HepG2 (cell line): ENCODE data around the gene AKR1C2. TPM values are rescaled to one million over a fixed set of nuclear protein-coding genes. Genes with fewer than 3 reads are reported as not detected.

Experiments
- ATAC-seq: fragments of 200-7000 bp; cut with Tn5 transposase; 3 replicates; pipeline ENCODE4 v1.9.1; 2020; ENCODE audit warnings: mild to moderate bottlenecking, moderate library complexity
- BruUV-seq: library from RNA; stranded (reverse); fragments of 400-500 nt; replicated peaks from 2 replicates; lab custom pipeline; 2021; lab: Mats Ljungman, UMichigan
- CTCF ChIA-PET: fragments of 300-600 bp; formaldehyde crosslinking; extraction: SDS; loops from one replicate; lab custom pipeline; 2021; ENCODE audit warnings: low total read pairs, inconsistent platforms, low intra/inter-chr PET ratio; lab: Yijun Ruan, JAX
- POLR2A ChIA-PET: fragments of 350-600 bp; sonication (Branson Sonifier 250); formaldehyde crosslinking; loops from one replicate; lab custom pipeline; 2020; ENCODE audit warnings: antibody characterized with exemption, inconsistent platforms; lab: Yijun Ruan, JAX
- DNase-seq: peaks from one replicate; pipeline ENCODE4 v3.0.0-alpha.2; 2015; ENCODE audit warnings: low spot score
- FAIRE-seq: peaks from 3 replicates; lab custom pipeline; 2011; peaks lifted over from hg19 to GRCh38; lab: Jason Lieb, UNC
- H2AFZ ChIP-seq: one replicate; pipeline ENCODE4 v1.6.1; 2011; ENCODE audit warnings: low read length, inconsistent platforms
- H3K27ac ChIP-seq: fragments of 300-600 bp; 3 replicates; pipeline ENCODE4 v1.8.0; 2011; ENCODE audit warnings: mixed run types, mild to moderate bottlenecking, mixed read lengths, low read length, inconsistent platforms; ENCODE audit not compliant: insufficient read depth; ENCODE audit errors: extremely low read length
- H3K27me3 ChIP-seq, 2 experiments: fragments of 200-600 bp in 1 of 2; 2 replicates in 1 of 2; 3 replicates in 1 of 2; pipeline versions ENCODE4 v1.6.0 to v1.8.0; 2011; ENCODE audit warnings: low read length in 2 of 2, mild to moderate bottlenecking in 2 of 2, moderate library complexity in 2 of 2, inconsistent platforms in 1 of 2; ENCODE audit not compliant: insufficient read depth in 2 of 2, control insufficient read depth in 1 of 2
- H3K36me3 ChIP-seq, 2 experiments: fragments of 200-600 bp in 1 of 2; replicated peaks in 1 of 2; 2 replicates in 1 of 2; 3 replicates in 1 of 2; pipeline versions ENCODE4 v1.5.1 to v1.8.0; 2011; ENCODE audit warnings: low read length in 2 of 2, inconsistent platforms in 1 of 2; ENCODE audit not compliant: insufficient read depth in 2 of 2, control insufficient read depth in 1 of 2
- H3K4me1 ChIP-seq: 2 replicates; pipeline ENCODE4 v1.5.1; 2012; ENCODE audit warnings: low read length, inconsistent platforms; ENCODE audit not compliant: insufficient read depth
- H3K4me2 ChIP-seq: 2 replicates; pipeline ENCODE4 v1.6.0; 2011; ENCODE audit warnings: low read depth, low read length, inconsistent platforms
- H3K4me3 ChIP-seq, 3 experiments: fragments of 200-600 bp in 1 of 3; sonication (generic), shearing (Covaris generic) in 1 of 3; replicated peaks in 1 of 3; 2 replicates each; pipeline ENCODE4 v1.5.1; 2011 to 2016; ENCODE audit warnings: low read length in 3 of 3, inconsistent platforms in 2 of 3, low read depth in 2 of 3, mild to moderate bottlenecking in 2 of 3, control low read depth in 1 of 3, mixed read lengths in 1 of 3; ENCODE audit not compliant: insufficient read depth in 1 of 3
- H3K79me2 ChIP-seq: one replicate; pipeline ENCODE4 v1.6.1; 2011; ENCODE audit warnings: low read length, inconsistent platforms; ENCODE audit not compliant: insufficient read depth
- H3K9ac ChIP-seq: 2 replicates; pipeline ENCODE4 v1.6.0; 2011; ENCODE audit warnings: mild to moderate bottlenecking, low read depth, low read length, inconsistent platforms; ENCODE audit not compliant: insufficient read depth
- H3K9me3 ChIP-seq: 2 replicates; pipeline ENCODE4 v1.5.1; 2012; ENCODE audit warnings: mild to moderate bottlenecking, low read length
- H4K20me1 ChIP-seq: 2 replicates; pipeline ENCODE4 v1.6.0; 2011; ENCODE audit warnings: inconsistent platforms, mild to moderate bottlenecking, low read length, moderate library complexity; ENCODE audit not compliant: insufficient read depth
- BCL6 ChIP-seq: IDR thresholded peaks from 2 replicates; pipeline ENCODE4 v1.6.1; 2016; ENCODE audit warnings: missing genetic modification reagents, missing compliant biosample characterization
- CBX5 ChIP-seq: sonication (generic); formaldehyde crosslinking; IDR thresholded peaks from 2 replicates; pipeline ENCODE4 v1.4.0; 2020; ENCODE audit warnings: missing genetic modification reagents, borderline replicate concordance
- FOSL1 ChIP-seq: sonication (generic); formaldehyde crosslinking; IDR thresholded peaks from 2 replicates; pipeline ENCODE4 v1.9.0; 2021; ENCODE audit warnings: missing genetic modification reagents, borderline replicate concordance
- FOXO1 ChIP-seq: sonication (generic); formaldehyde crosslinking; IDR thresholded peaks from 2 replicates; pipeline ENCODE4 v1.4.0; 2020; ENCODE audit warnings: missing genetic modification reagents
- NFATC3 ChIP-seq: sonication (generic); formaldehyde crosslinking; IDR thresholded peaks from 2 replicates; pipeline ENCODE4 v1.5.1; 2020; ENCODE audit warnings: mild to moderate bottlenecking, missing genetic modification reagents
- PCBP1 ChIP-seq: fragments of 200-400 bp; formaldehyde crosslinking; IDR thresholded peaks from 2 replicates; pipeline ENCODE4 v1.6.1; 2017; ENCODE audit warnings: mild to moderate bottlenecking, low read depth, low read length, borderline replicate concordance
- RELA ChIP-seq: sonication (generic); formaldehyde crosslinking; IDR thresholded peaks from 2 replicates; pipeline ENCODE4 v1.4.0; 2020; ENCODE audit warnings: missing genetic modification reagents
- SAFB2 ChIP-seq: sonication (generic); formaldehyde crosslinking; IDR thresholded peaks from 2 replicates; pipeline ENCODE4 v1.5.1; 2020; ENCODE audit warnings: missing genetic modification reagents, low read depth, mild to moderate bottlenecking, borderline replicate concordance
- TEAD3 ChIP-seq: optimal IDR thresholded peaks from 2 replicates; pipeline ENCODE3; 2016; ENCODE audit warnings: borderline replicate concordance
- ZNF331 ChIP-seq: sonication (generic); formaldehyde crosslinking; IDR thresholded peaks from 2 replicates; pipeline ENCODE4 v1.4.0; 2020; ENCODE audit warnings: missing genetic modification reagents
- ZNF678 ChIP-seq: sonication (generic); formaldehyde crosslinking; IDR thresholded peaks from 2 replicates; pipeline ENCODE4 v1.4.0; 2020; ENCODE audit warnings: mild to moderate bottlenecking, missing genetic modification reagents
- WGBS: methylation state at CpG from one replicate; pipeline ENCODE4 v1.1.6; 2017; ENCODE audit warnings: low lambda C conversion rate; 5-methylcytosine and 5-hydroxymethylcytosine counted together
- in situ Hi-C: cut with HindIII; loops from 2 replicates; pipeline ENCODE4 v1.10.0; 2017; ENCODE audit warnings: low pct_unique_long_range_greater_than_20kb; ENCODE audit not compliant: extremely low pct_ligation_motif_present
- intact Hi-C: fragments of 100-400 bp; cut with micrococcal nuclease; formaldehyde crosslinking; loops from one replicate; pipeline ENCODE4 v1.10.0; 2022; ENCODE audit not compliant: unreplicated experiment
- polyA plus RNA-seq, 8 experiments: library from polyadenylated mRNA; depleted of rRNA in 3 of 8; stranded (reverse) in 7 of 8; unstranded in 1 of 8; fragments of >200 nt; fragmentation: Illumina TruSeq in 4 of 8; extraction: Trizol in 4 of 8; gene quantifications; 2 replicates each; pipeline versions ENCODE4 v1.2.1 to v1.2.3, GENCODE V29; 2011 to 2016; ENCODE audit warnings: low read depth in 4 of 8, missing spikeins in 1 of 8, mixed read lengths in 1 of 8; ENCODE audit not compliant: insufficient read depth in 1 of 8
- total RNA-seq, 5 experiments: library from RNA; depleted of rRNA; stranded (reverse); fragments of >200 nt; fragmentation: Illumina TruSeq; extraction: Trizol; gene quantifications; 2 replicates each; pipeline ENCODE4 v1.2.3, GENCODE V29; 2016; ENCODE audit warnings: low read depth in 1 of 5
- TF ChIP-seq, protein P1 (sequence below): sonication (generic); formaldehyde crosslinking; IDR thresholded peaks from 2 replicates; pipeline ENCODE4 v1.5.0; 2020; ENCODE audit warnings: missing genetic modification reagents
- TF ChIP-seq, protein P2 (sequence below): sonication (generic); formaldehyde crosslinking; IDR thresholded peaks from 2 replicates; pipeline ENCODE4 v1.5.0; 2020; ENCODE audit warnings: mild to moderate bottlenecking, missing genetic modification reagents, borderline replicate concordance
- TF ChIP-seq, protein P3 (sequence below): sonication (generic); formaldehyde crosslinking; IDR thresholded peaks from 2 replicates; pipeline ENCODE4 v1.4.0; 2020; ENCODE audit warnings: mild to moderate bottlenecking, missing genetic modification reagents
- TF ChIP-seq, protein P4 (sequence below): sonication (generic); formaldehyde crosslinking; IDR thresholded peaks from 2 replicates; pipeline ENCODE4 v1.4.0; 2020; ENCODE audit warnings: mild to moderate bottlenecking, missing genetic modification reagents

The AKR1C2 gene
- total and polyA plus RNA-seq, 2 of the 13 experiments (the other 11 are each of a cell fraction or from before 2014, with no cell fraction given), result 140 to 900 TPM

DNA sequence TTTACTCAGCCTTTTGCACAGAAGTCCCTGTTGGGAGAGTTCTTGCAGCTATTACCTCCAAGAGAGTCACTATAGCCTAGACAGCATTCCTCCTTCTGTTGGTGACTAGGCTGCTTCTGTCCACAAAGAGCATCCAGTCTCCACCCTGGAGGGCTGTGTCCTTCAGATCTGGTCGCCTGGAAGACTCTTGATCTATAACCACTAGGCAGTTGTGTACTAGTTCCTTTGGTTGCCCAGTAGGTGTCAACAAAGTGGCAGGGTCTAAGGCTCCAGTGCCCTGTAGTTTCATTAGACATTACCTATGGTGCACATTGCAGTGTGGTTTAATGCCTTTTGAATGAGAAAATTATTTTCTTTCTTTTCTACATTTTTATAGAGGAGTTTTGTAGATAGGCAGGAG lies 11.3 kb upstream of the AKR1C2 start:
- POLR2A ChIA-PET, result no interaction called here
- FAIRE-seq (no peak), ATAC-seq (peak; percentile 75), DNase-seq (peak; percentile 29)
- Histone ChIP-seq H3K27ac (no peak overlapping the region), H4K20me1 (no peaks in the 10 kb centered on the region), H3K4me3 (no peak overlapping the region), H3K36me3 (no peaks in the 10 kb centered on the region), H3K9me3 (no peaks in the 10 kb centered on the region), H3K4me2 (no peak overlapping the region), H3K27me3 (no peaks in the 10 kb centered on the region), H2AFZ (no peak overlapping the region), H3K4me1 (peaks cover 52% of the 10 kb centered on the region), H3K79me2 (no peaks in the 10 kb centered on the region), H3K9ac (no peak overlapping the region)
- CTCF ChIA-PET, result interaction anchor here (0.7 to 0.9 kb wide), 2 partner anchors 80 to 369 kb away, joined by 4 read pairs; partner anchors contain the start of gene AKR1C3
- no TSS peak for BruUV-seq
- intact Hi-C loops (loop anchor here (5.0 to 10.0 kb wide), 2 partner anchors 77 to 270 kb away; partner anchors contain the start of gene AKR1C3), in situ Hi-C loops (no loop called here)
- WGBS, result 83% methylated on average over 1 of the region's 1 CpG
- TF ChIP-seq PCBP1 (no peak), FOXO1 (CRISPR knock-in tag) (no peak), FOSL1 (CRISPR knock-in tag) (no peak), ZNF331 (CRISPR knock-in tag) (no peak), TEAD3 (CRISPR knock-in tag) (no peak), NFATC3 (CRISPR knock-in tag) (no peak), RELA (CRISPR knock-in tag) (no peak), BCL6 (no peak), ZNF678 (CRISPR knock-in tag) (no peak), SAFB2 (no peak), CBX5 (CRISPR knock-in tag) (no peak)
- TF ChIP-seq, protein P1, sequence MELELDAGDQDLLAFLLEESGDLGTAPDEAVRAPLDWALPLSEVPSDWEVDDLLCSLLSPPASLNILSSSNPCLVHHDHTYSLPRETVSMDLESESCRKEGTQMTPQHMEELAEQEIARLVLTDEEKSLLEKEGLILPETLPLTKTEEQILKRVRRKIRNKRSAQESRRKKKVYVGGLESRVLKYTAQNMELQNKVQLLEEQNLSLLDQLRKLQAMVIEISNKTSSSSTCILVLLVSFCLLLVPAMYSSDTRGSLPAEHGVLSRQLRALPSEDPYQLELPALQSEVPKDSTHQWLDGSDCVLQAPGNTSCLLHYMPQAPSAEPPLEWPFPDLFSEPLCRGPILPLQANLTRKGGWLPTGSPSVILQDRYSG (CRISPR knock-in tag), result no peak
- TF ChIP-seq, protein P2, sequence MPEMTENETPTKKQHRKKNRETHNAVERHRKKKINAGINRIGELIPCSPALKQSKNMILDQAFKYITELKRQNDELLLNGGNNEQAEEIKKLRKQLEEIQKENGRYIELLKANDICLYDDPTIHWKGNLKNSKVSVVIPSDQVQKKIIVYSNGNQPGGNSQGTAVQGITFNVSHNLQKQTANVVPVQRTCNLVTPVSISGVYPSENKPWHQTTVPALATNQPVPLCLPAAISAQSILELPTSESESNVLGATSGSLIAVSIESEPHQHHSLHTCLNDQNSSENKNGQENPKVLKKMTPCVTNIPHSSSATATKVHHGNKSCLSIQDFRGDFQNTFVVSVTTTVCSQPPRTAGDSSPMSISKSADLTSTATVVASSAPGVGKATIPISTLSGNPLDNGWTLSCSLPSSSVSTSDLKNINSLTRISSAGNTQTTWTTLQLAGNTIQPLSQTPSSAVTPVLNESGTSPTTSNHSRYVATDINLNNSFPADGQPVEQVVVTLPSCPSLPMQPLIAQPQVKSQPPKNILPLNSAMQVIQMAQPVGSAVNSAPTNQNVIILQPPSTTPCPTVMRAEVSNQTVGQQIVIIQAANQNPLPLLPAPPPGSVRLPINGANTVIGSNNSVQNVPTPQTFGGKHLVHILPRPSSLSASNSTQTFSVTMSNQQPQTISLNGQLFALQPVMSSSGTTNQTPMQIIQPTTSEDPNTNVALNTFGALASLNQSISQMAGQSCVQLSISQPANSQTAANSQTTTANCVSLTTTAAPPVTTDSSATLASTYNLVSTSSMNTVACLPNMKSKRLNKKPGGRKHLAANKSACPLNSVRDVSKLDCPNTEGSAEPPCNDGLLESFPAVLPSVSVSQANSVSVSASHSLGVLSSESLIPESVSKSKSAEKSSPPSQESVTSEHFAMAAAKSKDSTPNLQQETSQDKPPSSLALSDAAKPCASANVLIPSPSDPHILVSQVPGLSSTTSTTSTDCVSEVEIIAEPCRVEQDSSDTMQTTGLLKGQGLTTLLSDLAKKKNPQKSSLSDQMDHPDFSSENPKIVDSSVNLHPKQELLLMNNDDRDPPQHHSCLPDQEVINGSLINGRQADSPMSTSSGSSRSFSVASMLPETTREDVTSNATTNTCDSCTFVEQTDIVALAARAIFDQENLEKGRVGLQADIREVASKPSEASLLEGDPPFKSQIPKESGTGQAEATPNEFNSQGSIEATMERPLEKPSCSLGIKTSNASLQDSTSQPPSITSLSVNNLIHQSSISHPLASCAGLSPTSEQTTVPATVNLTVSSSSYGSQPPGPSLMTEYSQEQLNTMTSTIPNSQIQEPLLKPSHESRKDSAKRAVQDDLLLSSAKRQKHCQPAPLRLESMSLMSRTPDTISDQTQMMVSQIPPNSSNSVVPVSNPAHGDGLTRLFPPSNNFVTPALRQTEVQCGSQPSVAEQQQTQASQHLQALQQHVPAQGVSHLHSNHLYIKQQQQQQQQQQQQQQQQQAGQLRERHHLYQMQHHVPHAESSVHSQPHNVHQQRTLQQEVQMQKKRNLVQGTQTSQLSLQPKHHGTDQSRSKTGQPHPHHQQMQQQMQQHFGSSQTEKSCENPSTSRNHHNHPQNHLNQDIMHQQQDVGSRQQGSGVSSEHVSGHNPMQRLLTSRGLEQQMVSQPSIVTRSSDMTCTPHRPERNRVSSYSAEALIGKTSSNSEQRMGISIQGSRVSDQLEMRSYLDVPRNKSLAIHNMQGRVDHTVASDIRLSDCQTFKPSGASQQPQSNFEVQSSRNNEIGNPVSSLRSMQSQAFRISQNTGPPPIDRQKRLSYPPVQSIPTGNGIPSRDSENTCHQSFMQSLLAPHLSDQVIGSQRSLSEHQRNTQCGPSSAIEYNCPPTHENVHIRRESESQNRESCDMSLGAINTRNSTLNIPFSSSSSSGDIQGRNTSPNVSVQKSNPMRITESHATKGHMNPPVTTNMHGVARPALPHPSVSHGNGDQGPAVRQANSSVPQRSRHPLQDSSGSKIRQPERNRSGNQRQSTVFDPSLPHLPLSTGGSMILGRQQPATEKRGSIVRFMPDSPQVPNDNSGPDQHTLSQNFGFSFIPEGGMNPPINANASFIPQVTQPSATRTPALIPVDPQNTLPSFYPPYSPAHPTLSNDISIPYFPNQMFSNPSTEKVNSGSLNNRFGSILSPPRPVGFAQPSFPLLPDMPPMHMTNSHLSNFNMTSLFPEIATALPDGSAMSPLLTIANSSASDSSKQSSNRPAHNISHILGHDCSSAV, result no peak
- TF ChIP-seq, protein P3, sequence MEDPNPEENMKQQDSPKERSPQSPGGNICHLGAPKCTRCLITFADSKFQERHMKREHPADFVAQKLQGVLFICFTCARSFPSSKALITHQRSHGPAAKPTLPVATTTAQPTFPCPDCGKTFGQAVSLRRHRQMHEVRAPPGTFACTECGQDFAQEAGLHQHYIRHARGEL (CRISPR knock-in tag), result peak; percentile 95; the same call in 1 of the 2 replicates
- TF ChIP-seq, protein P4, sequence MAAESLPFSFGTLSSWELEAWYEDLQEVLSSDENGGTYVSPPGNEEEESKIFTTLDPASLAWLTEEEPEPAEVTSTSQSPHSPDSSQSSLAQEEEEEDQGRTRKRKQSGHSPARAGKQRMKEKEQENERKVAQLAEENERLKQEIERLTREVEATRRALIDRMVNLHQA, result no peak
